Stimulated activated CD4-positive, alpha-beta T cell treated with anti-CD3 and anti-CD28 coated beads, TNF-alpha, amount 100 ng/mL, for 48 hours (primary cell): ENCODE measurements around the gene CCL21.

Experiments
- DNase-seq, 3 donors: peaks; one replicate each; pipeline ENCODE4 v3.0.0-alpha.2; 2020; ENCODE audit warnings: low read depth in 3 of 3

CCL21 gene

DNA sequence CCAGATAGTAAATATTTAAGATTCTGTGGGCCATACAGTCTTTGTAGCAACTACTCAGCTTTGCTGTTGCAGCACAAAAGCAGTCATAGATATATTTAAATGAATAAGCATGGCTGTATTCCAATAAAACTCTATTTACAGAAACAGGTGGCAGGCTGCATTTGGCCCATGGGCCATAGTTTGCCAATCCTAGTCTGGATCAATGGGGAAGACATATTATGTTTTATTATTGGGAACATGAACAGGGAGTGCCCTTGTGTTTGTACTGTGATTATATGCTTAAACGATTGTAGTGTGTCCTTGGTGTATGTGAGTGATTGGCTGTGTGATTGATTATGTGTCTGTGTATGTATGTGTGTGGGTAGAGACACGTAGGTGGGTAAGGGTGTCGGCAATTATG is 35.5 kb downstream of the CCL21 start:
- DNase-seq, result no peak

DNA sequence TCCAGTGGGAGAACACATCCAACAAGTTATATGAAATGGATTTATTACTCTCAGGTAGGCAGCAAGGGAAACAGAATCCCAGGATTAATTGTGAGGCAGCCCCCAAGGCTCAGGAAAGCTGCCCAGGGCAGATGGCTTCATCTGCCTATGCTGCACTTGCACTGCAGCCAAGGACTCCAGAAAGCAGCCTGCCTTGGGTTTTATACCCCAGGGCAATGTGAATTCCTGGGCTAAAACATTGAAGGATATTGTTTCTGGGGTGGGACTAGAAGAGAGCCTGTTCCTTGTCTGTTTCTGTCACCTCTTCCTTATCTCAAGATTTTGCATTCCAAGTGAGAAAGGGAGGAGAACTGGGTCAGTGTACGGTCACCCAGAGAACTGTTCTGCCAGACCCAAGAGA is 38.6 kb downstream of the CCL21 start:
- no peak for DNase-seq

DNA sequence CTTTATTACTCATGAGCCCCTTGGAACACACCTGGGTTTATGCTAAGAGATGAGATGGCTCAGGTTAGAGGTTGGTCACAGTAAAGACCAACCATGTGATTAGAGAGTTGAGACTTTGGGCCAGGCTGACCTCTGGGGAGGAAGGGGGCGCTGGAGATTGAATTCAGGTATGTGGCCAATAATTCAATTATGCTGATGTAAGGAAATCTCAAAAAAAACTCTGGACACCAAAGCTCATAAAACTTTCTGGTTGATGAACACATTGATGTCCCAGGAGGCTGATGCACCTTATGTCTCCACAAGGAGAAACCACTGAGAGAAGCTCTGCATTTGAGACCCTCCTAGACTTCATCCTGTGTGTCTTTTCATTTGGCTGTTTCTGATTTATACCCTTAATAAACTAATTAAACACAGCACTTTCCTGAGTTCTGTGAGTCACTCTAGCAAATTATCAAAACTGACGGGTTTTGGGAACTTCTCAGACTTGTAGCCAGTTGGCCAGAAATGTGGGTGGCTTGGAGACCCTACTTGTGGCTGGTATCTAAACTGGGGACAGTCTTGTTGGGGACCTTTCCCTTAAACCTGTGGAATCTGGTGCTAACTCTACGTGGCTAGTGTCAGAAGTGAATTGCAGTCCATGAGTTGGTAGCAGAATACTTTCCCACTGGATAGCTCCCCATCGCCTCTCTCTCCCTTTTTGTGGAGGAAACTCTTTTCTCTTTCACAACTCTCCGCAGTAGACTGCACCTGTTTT is 40.0 kb downstream of the CCL21 start:
- DNase-seq, result no peak

DNA sequence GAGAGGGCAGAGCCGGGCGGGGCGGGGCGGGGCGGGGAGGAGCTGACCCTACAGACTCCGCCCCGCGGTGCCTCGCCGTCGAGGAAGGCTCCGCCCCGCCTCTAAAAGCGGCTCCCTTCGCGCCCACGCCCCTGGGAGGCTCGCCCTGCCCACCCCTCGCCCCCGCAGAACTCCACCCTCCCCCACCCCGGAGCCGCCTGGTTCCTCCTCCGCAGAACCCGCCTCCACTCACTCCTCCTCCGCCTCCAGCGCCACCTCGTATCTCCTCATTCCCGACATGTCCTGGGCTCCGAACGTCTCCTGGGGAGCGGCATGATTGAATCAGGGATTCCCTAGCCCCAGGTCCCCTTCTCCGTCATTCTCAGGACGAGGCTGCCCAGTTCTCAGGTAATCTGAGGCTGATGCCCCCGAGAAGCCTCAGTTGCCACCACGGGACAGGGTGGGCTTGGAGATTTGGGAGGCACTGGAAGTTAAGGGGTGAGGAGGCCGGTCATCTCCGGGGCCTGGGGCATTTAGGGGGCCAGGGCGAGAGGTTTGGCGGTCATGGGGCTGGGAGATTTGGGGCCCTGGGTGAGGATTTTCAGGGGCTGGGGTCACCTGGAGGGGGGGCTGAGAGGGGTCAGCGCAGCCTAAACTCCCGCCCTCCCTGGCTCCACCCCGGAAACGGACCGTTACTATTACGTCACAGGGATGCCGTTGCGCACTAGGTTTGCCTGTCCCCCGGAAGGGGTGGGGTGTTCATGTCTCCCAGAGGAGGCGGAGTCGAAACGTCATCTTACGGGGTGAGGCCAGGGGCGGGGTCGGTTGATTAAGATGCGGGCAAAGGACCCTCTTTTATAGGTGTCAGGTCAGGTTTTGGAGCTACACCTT is 44.3 kb downstream of the CCL21 start:
- DNase-seq, result peak; percentile 65 to 80 (median 77)

DNA sequence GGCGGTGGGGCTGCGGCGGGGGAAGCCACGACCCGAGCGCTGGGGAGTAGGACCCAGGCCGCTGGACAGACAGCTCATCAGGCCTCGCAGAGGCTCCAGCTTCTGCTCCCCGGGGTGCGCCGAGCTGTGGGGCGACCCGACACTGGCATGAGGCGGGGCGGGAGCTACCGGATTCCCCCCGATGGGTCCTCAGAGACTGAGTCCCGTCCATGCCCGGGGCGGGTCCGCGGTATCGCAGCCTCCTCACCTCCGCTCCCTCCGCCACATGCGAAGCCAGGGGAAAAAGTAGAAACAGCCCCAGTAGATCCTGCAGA is 44.9 kb downstream of the CCL21 start:
- DNase-seq, result no peak

DNA sequence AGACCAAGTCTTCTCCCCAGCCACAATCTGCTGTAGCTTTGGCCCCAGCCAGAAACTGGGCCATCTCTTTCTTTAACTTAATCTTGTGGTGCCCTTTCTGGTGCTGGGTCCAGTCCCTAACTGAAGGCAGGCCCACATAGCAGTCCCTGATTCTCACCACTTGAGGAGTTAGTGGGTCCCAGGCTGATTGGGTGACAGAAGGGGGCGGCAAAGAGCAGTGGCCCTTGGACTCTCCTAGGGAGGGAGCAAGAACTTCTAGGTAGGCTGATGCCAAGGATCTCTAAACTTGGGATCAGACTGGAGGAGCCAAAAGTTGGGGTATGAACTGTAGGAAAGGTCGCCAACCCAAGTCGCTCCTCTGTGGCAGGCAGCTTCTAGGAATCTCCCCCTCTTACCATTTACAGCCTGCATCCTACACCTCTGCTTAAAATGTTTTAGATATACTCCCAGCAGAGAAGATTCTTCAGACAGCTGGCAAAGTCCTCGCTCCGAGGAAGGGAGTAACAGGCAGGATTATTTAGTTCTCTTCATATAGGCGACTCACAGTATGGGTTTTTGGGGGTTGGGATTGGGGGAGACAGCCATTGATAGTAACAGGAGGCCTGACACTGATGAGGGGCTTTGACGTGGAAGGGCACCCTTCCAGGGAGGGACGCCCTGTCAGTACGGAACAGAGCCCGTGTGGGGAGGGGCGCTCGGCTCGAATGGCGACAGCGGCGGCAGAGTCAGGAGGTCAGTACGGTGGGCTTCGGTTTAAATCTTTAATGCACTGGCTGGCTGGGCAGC is 45.5 kb downstream of the CCL21 start:
- DNase-seq, result peak in 2 of 3 donors; percentile 55 to 61

DNA sequence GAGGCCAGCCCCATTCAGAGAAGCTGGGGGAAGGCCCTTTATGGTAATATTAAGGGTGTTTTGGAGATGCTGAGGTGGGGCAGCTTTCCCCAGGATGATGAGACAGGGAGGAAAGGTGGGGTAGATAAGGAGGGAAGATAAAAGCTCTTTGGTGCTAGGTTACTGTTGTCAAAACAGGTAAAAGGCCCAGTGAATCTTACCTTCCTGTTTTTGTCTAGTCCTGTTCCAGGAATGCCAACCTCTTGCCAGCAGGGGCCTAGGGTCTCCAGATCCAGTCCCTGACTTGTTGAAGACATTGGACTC is 46.7 kb downstream of the CCL21 start:
- DNase-seq, result no peak

DNA sequence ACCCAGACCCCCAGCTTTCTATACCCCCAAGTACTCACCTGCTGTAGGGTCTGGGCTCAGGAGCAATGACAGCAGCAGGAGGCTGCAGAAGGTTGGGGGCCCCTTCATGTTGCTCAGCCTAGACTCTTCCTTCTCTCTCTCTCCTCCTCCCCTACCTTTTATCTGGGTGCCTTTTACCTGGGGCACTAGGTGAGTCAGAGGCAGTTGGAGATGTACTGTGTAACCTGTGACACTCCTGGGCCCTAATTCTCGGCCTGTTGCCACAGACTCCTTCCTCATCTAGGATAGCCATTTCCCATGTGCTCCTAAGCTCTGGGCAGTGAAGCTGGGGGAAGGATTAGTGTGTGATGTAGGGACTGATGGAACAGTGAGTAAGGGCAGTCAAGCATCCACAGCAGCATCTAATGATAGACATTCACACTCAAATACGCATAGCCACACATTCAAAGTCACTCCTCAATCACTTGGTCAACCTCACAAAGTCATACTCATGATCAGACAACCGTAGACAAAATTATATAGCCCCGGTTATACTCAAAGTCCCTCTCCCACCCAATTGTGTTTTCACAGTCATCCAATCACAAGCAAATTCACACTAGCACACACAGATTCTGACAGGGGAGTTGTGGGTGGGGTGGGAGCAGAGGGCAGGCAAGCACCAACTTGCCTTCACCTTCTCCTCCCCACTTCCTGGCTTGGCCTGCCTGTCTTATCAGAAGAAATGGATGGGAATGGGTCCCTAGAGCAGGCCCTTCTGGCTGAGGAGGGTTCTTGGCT is 47.2 kb downstream of the CCL21 start, which contains the start of gene CCL27:
CCL27 (minus strand) TSS at position 132 of the 777 bp plus-strand sequence; CDS start at position 108, 24 bp downstream.
- DNase-seq, result no peak

DNA sequence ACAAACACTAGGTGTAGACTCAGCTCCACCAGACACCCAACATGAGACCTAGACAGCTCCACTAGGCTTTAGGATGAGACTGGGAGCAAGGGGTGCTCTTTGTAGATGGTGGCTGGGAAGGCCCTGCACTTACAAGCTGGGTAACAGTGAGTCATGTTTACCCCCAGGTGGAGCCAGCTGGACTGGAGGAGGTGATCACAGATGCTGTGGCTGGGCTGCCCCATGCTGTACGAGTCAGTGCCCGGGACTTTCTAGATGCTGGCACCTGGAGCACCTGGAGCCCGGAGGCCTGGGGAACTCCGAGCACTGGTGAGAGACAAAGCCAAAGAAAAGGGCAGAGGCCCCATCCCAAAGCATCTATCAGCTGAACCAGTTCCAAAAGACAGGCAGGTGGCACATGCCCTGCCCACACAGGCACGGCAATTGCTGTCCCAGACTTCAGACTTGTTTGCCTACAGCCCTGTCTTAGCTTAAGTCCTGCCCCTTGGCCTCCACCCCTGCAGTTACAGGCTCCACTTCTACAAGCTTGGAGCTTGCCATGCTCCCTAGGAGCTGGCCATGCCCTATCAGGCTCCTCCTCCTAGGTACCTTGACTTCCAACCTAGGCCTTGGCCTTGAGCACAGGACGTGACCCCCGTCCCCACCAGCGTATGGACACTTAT is 50.2 kb downstream of the CCL21 start:
- DNase-seq, result no peak
